ENCODE results near the gene C11orf65.

Gene C11orf65

DNA sequence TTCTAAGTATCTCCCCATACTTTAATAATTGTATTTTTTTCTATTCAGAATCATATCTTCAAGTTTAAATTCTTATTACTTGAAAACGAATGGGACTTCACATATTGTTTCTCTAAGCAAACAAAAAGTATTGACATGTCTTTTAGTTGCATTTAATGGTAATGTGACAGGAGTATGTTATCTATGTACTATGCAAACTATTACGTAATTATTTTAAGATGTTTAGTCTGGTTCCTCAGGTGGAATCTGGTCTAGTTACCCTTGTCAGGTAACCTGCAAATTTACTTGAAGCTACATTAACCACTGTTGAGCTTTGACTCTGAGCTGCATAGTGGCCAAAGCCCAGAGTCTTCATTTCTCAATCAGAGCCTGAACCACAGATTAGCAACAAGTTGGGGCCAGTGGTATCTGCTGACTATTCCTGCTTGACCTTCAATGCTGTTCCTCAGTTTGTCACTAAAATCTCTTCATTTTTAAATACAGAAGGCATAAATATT is 133.9 kb downstream of the C11orf65 start:
- Histone ChIP-seq H3K4me1 (ENCODE audit: low read depth, poor library complexity, severe bottlenecking) (no peaks in the 10 kb centered on the region), H3K36me3 (ENCODE audit: insufficient read depth) (no peaks in the 10 kb centered on the region), H3K27me3 (ENCODE audit: insufficient read depth, low read depth) (no peaks in the 10 kb centered on the region), H3K9ac (no peak overlapping the region), H3K27ac (no peak overlapping the region), H3K79me2 (ENCODE audit: insufficient read depth, low read depth) (no peaks in the 10 kb centered on the region), H3K4me2 (no peak overlapping the region), H2AFZ (ENCODE audit: low read depth) (no peak overlapping the region), H4K20me1 (ENCODE audit: insufficient read depth) (no peaks in the 10 kb centered on the region), H3K4me3 (IDR thresholded peaks at IDR 0.05; ENCODE audit: insufficient read depth, low read depth, low read length) (no peak overlapping the region)
- TF ChIP-seq, protein P1, sequence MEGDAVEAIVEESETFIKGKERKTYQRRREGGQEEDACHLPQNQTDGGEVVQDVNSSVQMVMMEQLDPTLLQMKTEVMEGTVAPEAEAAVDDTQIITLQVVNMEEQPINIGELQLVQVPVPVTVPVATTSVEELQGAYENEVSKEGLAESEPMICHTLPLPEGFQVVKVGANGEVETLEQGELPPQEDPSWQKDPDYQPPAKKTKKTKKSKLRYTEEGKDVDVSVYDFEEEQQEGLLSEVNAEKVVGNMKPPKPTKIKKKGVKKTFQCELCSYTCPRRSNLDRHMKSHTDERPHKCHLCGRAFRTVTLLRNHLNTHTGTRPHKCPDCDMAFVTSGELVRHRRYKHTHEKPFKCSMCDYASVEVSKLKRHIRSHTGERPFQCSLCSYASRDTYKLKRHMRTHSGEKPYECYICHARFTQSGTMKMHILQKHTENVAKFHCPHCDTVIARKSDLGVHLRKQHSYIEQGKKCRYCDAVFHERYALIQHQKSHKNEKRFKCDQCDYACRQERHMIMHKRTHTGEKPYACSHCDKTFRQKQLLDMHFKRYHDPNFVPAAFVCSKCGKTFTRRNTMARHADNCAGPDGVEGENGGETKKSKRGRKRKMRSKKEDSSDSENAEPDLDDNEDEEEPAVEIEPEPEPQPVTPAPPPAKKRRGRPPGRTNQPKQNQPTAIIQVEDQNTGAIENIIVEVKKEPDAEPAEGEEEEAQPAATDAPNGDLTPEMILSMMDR (conservative IDR thresholded peaks at IDR 0.05; ENCODE audit: low read depth, low read length): no peak

All from KMS-11 (cell line).